ENCODE results near the gene SLC8A1.

DNA sequence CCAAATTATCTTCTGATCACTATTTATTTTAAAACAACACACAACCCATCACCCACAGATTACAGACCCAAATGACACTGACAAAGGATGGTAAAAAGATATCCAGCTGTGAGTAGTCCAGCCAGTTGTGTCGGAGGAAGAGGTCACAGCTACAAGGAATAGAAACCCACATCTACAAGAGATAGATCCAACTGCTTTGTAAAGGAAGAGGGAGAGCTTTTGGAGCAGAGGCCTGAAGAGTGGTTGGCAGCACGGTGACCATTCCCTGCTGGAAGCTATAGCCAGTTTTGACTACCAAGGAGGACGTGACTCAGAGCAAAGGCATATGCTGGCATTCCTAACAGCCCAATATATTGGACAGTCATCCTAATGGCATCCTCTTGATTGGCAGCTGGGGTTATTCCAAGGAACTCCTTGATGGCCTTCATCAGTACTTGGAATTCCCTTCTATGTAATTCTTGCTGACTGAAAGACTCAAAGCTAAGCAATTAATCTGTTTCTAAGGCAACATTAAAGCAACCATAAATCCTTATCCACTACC lies 17.1 kb downstream of the SLC8A1 start:
- TF ChIP-seq, protein P1, sequence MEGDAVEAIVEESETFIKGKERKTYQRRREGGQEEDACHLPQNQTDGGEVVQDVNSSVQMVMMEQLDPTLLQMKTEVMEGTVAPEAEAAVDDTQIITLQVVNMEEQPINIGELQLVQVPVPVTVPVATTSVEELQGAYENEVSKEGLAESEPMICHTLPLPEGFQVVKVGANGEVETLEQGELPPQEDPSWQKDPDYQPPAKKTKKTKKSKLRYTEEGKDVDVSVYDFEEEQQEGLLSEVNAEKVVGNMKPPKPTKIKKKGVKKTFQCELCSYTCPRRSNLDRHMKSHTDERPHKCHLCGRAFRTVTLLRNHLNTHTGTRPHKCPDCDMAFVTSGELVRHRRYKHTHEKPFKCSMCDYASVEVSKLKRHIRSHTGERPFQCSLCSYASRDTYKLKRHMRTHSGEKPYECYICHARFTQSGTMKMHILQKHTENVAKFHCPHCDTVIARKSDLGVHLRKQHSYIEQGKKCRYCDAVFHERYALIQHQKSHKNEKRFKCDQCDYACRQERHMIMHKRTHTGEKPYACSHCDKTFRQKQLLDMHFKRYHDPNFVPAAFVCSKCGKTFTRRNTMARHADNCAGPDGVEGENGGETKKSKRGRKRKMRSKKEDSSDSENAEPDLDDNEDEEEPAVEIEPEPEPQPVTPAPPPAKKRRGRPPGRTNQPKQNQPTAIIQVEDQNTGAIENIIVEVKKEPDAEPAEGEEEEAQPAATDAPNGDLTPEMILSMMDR (IDR thresholded peaks at IDR 0.05) = no peak
- TF ChIP-seq POLR2A (IDR thresholded peaks at IDR 0.05) (no peak), EP300 (IDR thresholded peaks at IDR 0.05) (no peak)

All from tibial nerve (tissue), 4 donors.